Memory B cell (primary cell): ENCODE data around the gene ELMOD3.

Experiments
- ATAC-seq: fragments of 150-1000 bp; cut with Tn5 transposase; 2 replicates; pipeline ENCODE4 v1.10.0; 2021; ENCODE audit warnings: low read depth, mild to moderate bottlenecking, moderate library complexity
- DNase-seq, 2 donors: peaks; one replicate each; pipeline ENCODE4 v3.0.0; 2022; ENCODE audit warnings: low spot score in 2 of 2
- H3K27ac Mint-ChIP-seq: one replicate; pipeline ENCODE4 v1.8.0; 2022; ENCODE audit warnings: mild to moderate bottlenecking, moderate library complexity, mixed read lengths
- H3K27me3 Mint-ChIP-seq: one replicate; pipeline ENCODE4 v1.8.0; 2022; ENCODE audit warnings: mixed read lengths
- H3K36me3 Mint-ChIP-seq: one replicate; pipeline ENCODE4 v1.8.0; 2022; ENCODE audit warnings: mild to moderate bottlenecking, mixed read lengths
- H3K4me1 Mint-ChIP-seq: one replicate; pipeline ENCODE4 v1.8.0; 2022; ENCODE audit warnings: mixed read lengths
- H3K4me3 Mint-ChIP-seq: one replicate; pipeline ENCODE4 v1.8.0; 2022; ENCODE audit warnings: mild to moderate bottlenecking, moderate library complexity, mixed read lengths
- H3K9me3 Mint-ChIP-seq: one replicate; pipeline ENCODE4 v1.8.0; 2022; ENCODE audit warnings: mixed read lengths

The ELMOD3 gene

GRCh38 chr2:85395912-85396475, 41.4 kb downstream of the ELMOD3 start:
- peak overlapping the region; percentile 48 for H3K27ac Mint-ChIP-seq
- DNase-seq (no peak), ATAC-seq (no peak)
- no peaks in the 10 kb centered on the region for H3K9me3 Mint-ChIP-seq
- H3K4me1 Mint-ChIP-seq = peaks cover 16% of the 10 kb centered on the region
- H3K27me3 Mint-ChIP-seq = no peaks in the 10 kb centered on the region
- no peak overlapping the region for H3K4me3 Mint-ChIP-seq
- peaks cover 39% of the 10 kb centered on the region for H3K36me3 Mint-ChIP-seq

- Mint-ChIP-seq H3K27me3 (no peaks in the 10 kb centered on the region), H3K4me1 (peaks cover 12% of the 10 kb centered on the region), H3K27ac (peak overlapping the region; percentile 48), H3K9me3 (no peaks in the 10 kb centered on the region), H3K4me3 (no peak overlapping the region), H3K36me3 (peaks cover 40% of the 10 kb centered on the region)
- DNase-seq (no peak), ATAC-seq (no peak)
Observed at GRCh38 chr2:85396531-85397470, 42.2 kb downstream of the ELMOD3 start.

GRCh38 chr2:85397925-85398331, 43.4 kb downstream of the ELMOD3 start:
- peaks cover 45% of the 10 kb centered on the region for H3K36me3 Mint-ChIP-seq
- DNase-seq = no peak
- no peaks in the 10 kb centered on the region for H3K9me3 Mint-ChIP-seq
- peaks cover 11% of the 10 kb centered on the region for H3K4me1 Mint-ChIP-seq
- H3K27ac Mint-ChIP-seq = peak overlapping the region; percentile 48
- ATAC-seq = no peak
- no peaks in the 10 kb centered on the region for H3K27me3 Mint-ChIP-seq
- no peak overlapping the region for H3K4me3 Mint-ChIP-seq

- H3K36me3 Mint-ChIP-seq = peaks cover 45% of the 10 kb centered on the region
- peak overlapping the region; percentile 75 for H3K27ac Mint-ChIP-seq
- H3K4me1 Mint-ChIP-seq = peaks cover 11% of the 10 kb centered on the region
- H3K9me3 Mint-ChIP-seq = no peaks in the 10 kb centered on the region
- no peak for ATAC-seq
- no peak for DNase-seq
- no peaks in the 10 kb centered on the region for H3K27me3 Mint-ChIP-seq
- no peak overlapping the region for H3K4me3 Mint-ChIP-seq
Observed at GRCh38 chr2:85398426-85399182, 44.0 kb downstream of the ELMOD3 start.

- H3K27ac Mint-ChIP-seq = peak overlapping the region; percentile 75
- DNase-seq (no peak), ATAC-seq (no peak)
- peaks cover 1% of the 10 kb centered on the region for H3K9me3 Mint-ChIP-seq
- peaks cover 8% of the 10 kb centered on the region for H3K4me1 Mint-ChIP-seq
- H3K36me3 Mint-ChIP-seq = peaks cover 44% of the 10 kb centered on the region
- H3K27me3 Mint-ChIP-seq = no peaks in the 10 kb centered on the region
- no peak overlapping the region for H3K4me3 Mint-ChIP-seq
Observed at GRCh38 chr2:85399183-85399455, 44.5 kb downstream of the ELMOD3 start.

DNA sequence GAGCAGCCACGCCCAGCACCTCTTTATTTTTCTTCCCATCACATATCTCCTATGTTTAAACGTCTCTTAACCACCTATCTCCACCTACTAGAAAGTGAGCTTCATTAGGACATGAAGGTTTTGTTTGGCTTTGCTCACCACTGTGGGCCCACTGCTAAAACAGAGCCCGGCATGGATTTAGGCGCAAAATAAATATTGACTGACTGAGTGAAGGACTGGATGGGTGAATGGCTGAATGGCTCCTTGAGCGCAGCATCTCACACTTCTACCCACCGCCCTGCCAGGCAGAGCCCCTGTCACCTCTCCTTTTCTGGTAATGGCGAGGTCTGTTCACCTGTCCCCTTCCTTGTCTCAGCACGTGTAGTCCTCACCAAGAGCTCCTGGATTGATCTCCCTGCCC, 45.5 kb downstream of the ELMOD3 start:
- no peak for ATAC-seq
- H3K36me3 Mint-ChIP-seq = peaks cover 38% of the 10 kb centered on the region
- peaks cover 6% of the 10 kb centered on the region for H3K4me1 Mint-ChIP-seq
- DNase-seq = no peak
- no peak overlapping the region for H3K4me3 Mint-ChIP-seq
- peaks cover 1% of the 10 kb centered on the region for H3K9me3 Mint-ChIP-seq
- no peaks in the 10 kb centered on the region for H3K27me3 Mint-ChIP-seq
- H3K27ac Mint-ChIP-seq = peak overlapping the region; percentile 64

DNA sequence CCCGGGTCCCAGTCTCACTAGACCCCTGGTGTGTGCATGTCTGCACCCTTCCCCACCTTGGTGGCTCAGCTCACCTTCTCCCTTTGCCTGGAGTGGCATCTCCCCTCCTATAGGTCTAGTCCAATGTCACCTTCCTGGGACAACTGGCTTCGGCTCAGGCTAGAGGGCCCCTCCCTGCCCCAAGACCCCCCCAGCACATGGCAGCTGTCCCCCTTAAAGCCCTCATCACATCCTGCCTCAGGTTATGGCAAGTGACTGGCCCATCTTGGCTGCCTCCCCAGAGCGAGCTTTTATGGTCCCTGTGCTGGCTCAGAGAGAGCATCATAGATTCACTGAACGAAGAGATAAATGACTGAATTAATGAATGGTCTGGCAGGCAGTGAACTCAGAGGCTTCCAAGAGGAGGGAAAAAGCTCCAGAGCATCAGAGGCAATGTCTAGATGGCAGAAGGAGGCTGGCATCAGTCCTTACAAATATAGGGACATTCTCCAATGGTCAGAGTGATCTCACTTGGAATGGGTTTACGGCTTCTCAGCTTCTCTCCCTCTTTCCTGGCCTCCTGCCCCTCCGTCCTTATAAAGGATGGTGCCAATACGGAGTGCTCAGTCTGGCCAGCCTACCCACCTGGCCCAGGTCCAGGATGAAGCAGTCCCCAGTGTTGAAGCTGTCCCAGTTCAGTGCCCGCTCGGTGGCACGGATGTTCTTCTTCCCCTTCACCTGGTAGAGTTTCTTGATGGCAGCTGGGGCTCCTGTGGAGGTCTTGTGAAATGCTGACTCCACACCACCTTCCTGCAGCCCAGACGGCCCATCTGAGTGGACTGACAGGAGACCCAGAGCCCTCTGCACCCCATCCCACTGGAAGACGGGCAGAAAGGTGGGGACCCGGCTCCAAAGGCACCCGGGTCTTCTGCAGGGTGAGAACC, 46.2 kb downstream of the ELMOD3 start:
- ATAC-seq = no peak
- no peak for DNase-seq
- H3K4me1 Mint-ChIP-seq = peaks cover 12% of the 10 kb centered on the region
- H3K9me3 Mint-ChIP-seq = peaks cover 1% of the 10 kb centered on the region
- no peak overlapping the region for H3K4me3 Mint-ChIP-seq
- no peaks in the 10 kb centered on the region for H3K27me3 Mint-ChIP-seq
- H3K27ac Mint-ChIP-seq = peak overlapping the region; percentile 64
- H3K36me3 Mint-ChIP-seq = peaks cover 38% of the 10 kb centered on the region

DNA sequence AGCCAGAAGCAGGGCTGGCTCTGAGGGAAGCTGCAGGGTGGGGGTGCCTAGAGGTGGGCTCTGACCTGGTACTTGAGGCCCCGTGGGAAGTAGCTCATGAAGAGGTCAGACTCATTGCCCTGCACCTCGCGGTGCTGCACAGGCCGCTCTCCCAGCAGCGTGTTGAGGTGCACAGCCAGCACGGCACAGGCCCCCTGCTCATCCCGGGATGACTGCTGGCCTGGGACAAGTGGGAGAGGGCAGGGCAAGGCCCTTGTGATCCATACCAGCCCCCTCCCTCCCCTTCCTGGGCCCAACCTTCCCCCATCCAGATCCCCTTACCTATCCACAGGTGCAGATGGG, 46.9 kb downstream of the ELMOD3 start:
- Mint-ChIP-seq H3K27me3 (no peaks in the 10 kb centered on the region), H3K27ac (no peak overlapping the region), H3K4me3 (no peak overlapping the region), H3K4me1 (peaks cover 12% of the 10 kb centered on the region), H3K36me3 (peaks cover 36% of the 10 kb centered on the region), H3K9me3 (peaks cover 1% of the 10 kb centered on the region)
- ATAC-seq (no peak), DNase-seq (no peak)

GRCh38 chr2:85401844-85402243, 47.3 kb downstream of the ELMOD3 start:
- no peak for DNase-seq
- H3K36me3 Mint-ChIP-seq = peaks cover 33% of the 10 kb centered on the region
- H3K9me3 Mint-ChIP-seq = peaks cover 1% of the 10 kb centered on the region
- H3K4me1 Mint-ChIP-seq = peaks cover 12% of the 10 kb centered on the region
- peak overlapping the region; percentile 85 for H3K27ac Mint-ChIP-seq
- ATAC-seq = peak; percentile 67
- peak overlapping the region; percentile 44 for H3K4me3 Mint-ChIP-seq
- H3K27me3 Mint-ChIP-seq = no peaks in the 10 kb centered on the region

- Mint-ChIP-seq H3K36me3 (peaks cover 18% of the 10 kb centered on the region), H3K9me3 (peaks cover 1% of the 10 kb centered on the region), H3K4me1 (peaks cover 33% of the 10 kb centered on the region), H3K27me3 (no peaks in the 10 kb centered on the region), H3K4me3 (peak overlapping the region; percentile 38), H3K27ac (peak overlapping the region; percentile 36)
- peak; percentile 24 for ATAC-seq
- DNase-seq = no peak
Observed at GRCh38 chr2:85405201-85406059, 50.9 kb downstream of the ELMOD3 start.

DNA sequence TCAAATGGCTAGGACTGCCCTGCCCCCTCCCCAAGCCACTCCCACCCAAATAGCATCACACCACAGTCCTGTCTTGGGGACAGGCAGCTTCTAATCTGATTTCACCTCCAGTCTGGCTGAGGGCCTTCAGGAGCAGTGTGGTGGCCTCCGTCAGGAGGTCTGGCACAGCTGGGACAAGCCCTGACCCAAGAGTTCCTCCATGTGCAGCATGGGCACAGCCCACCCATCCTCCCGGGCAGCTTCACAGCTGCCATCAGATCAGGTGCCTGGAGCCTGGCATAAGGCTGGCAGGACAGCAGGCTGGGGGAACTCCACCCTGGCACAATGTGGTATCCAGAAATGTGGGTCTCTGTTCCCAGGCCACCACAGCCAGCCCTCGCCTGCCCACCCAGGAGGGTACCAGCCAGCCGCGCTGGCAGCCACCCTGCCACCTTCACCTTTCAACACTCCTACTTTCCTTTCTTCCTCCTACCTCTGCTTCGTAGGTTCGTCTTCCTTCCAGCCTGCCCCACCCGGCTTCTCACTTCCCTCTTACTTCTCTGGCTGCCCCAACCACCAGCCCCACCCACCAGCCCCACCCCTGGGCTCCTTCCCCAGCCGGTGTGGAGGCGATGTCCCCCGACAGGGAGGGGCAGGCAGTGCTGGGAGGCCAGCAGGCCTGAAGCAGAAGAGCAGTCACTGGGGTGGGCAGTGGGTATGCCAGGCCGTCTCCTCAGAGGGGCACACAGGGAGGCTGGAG, 55.4 kb downstream of the ELMOD3 start, which contains the start of gene CAPG:
CAPG (minus strand) TSS at position 522 of the 739 bp plus-strand sequence. CDS start 8,221 bp downstream, outside the sequence.
- ATAC-seq (peak; percentile 77), DNase-seq (peak; percentile 60 to 63)
- Mint-ChIP-seq H3K36me3 (peaks cover 2% of the 10 kb centered on the region), H3K4me1 (peaks cover 41% of the 10 kb centered on the region), H3K27ac (peak within 1 kb of the TSS; percentile 86), H3K27me3 (no peaks in the 10 kb centered on the region), H3K4me3 (peak within 1 kb of the TSS; percentile 87), H3K9me3 (no peaks in the 10 kb centered on the region)
